ENCODE data around the gene SHKBP1. TPM values are rescaled to one million over a fixed set of nuclear protein-coding genes. Genes with fewer than 3 reads are reported as not detected.

The SHKBP1 gene
- total and polyA plus RNA-seq, 7 donors = 12.4 to 21.7 (median 17.2) TPM

GRCh38 chr19:40580619-40581018 is 3.9 kb downstream of the SHKBP1 start:
- Histone ChIP-seq H3K27ac (no peak overlapping the region), H3K27me3 (ENCODE audit: insufficient read depth in 3 of 3, low read length in 2 of 3) (no peaks in the 10 kb centered on the region), H3K4me3 (no peak overlapping the region)

GRCh38 chr19:40581531-40581930 is 4.9 kb downstream of the SHKBP1 start:
- Histone ChIP-seq H3K4me1 (no peaks in the 10 kb centered on the region), H3K9me3 (no peaks in the 10 kb centered on the region), H3K4me3 (no peak overlapping the region), H3K36me3 (ENCODE audit: insufficient read depth in 1 of 2, low read depth in 1 of 2) (peaks cover 0 to 46% of the 10 kb centered on the region in 2 donors), H3K27ac (no peak overlapping the region), H3K27me3 (ENCODE audit: insufficient read depth in 3 of 3, low read length in 2 of 3) (no peaks in the 10 kb centered on the region)
- WGBS, 3 donors = 97% methylated on average over 5 of the region's 5 CpGs
- ATAC-seq = no peak
- no peak for DNase-seq
- intact Hi-C loops (cut with DNase I) = loop anchor here in 1 of 2 donors (10.0 kb wide), 1 partner anchor 107 kb away; no protein-coding TSS in a partner anchor
- no peak for TF ChIP-seq CTCF (IDR thresholded peaks at IDR 0.05)

More at GRCh38 chr19:40580619-40581018, 3.9 kb downstream of the SHKBP1 start:
- ATAC-seq (no peak), DNase-seq (no peak)
- 96% methylated on average over 13 of the region's 13 CpGs for WGBS, 3 donors
- Histone ChIP-seq H3K36me3 (ENCODE audit: insufficient read depth in 1 of 2, low read depth in 1 of 2) (peaks cover 0 to 46% of the 10 kb centered on the region in 2 donors), H3K4me1 (no peaks in the 10 kb centered on the region), H3K9me3 (no peaks in the 10 kb centered on the region)
- intact Hi-C loops (cut with DNase I) = loop anchor here in 1 of 2 donors (10.0 kb wide), 1 partner anchor 106 kb away; no protein-coding TSS in a partner anchor
- TF ChIP-seq CTCF (IDR thresholded peaks at IDR 0.05) = no peak

- Histone ChIP-seq H3K4me3 (no peak overlapping the region), H3K27ac (no peak overlapping the region), H3K4me1 (no peaks in the 10 kb centered on the region), H3K9me3 (no peaks in the 10 kb centered on the region), H3K36me3 (ENCODE audit: insufficient read depth in 1 of 2, low read depth in 1 of 2) (peaks cover 0 to 48% of the 10 kb centered on the region in 2 donors), H3K27me3 (ENCODE audit: insufficient read depth in 3 of 3, low read length in 2 of 3) (no peaks in the 10 kb centered on the region)
- TF ChIP-seq CTCF (IDR thresholded peaks at IDR 0.05) = no peak
- WGBS, 3 donors = 85 to 93% (median 92%) methylated on average over 2 of the region's 2 CpGs
- ATAC-seq (no peak), DNase-seq (no peak)
- intact Hi-C loops (cut with DNase I) = loop anchor here in 1 of 2 donors (10.0 kb wide), 1 partner anchor 108 kb away; no protein-coding TSS in a partner anchor
Measured at GRCh38 chr19:40582467-40582866, 5.8 kb downstream of the SHKBP1 start.

- no peak for TF ChIP-seq CTCF (IDR thresholded peaks at IDR 0.05)
- no peak for ATAC-seq
- Histone ChIP-seq H3K4me3 (no peak overlapping the region), H3K36me3 (ENCODE audit: insufficient read depth in 1 of 2, low read depth in 1 of 2) (peaks cover 0 to 52% of the 10 kb centered on the region in 2 donors), H3K9me3 (no peaks in the 10 kb centered on the region), H3K4me1 (no peaks in the 10 kb centered on the region), H3K27ac (no peak overlapping the region), H3K27me3 (ENCODE audit: insufficient read depth in 3 of 3, low read length in 2 of 3) (no peaks in the 10 kb centered on the region)
- WGBS, 3 donors = 78 to 86% (median 81%) methylated on average over 11 to 14 of the region's 14 CpGs
- intact Hi-C loops (cut with DNase I) = loop anchor here in 1 of 2 donors (10.0 kb wide), 1 partner anchor 108 kb away; no protein-coding TSS in a partner anchor
- no peak for DNase-seq
Measured at GRCh38 chr19:40583283-40583682, 6.6 kb downstream of the SHKBP1 start.

GRCh38 chr19:40584007-40584406 is 7.3 kb downstream of the SHKBP1 start:
- no peak overlapping the region for H3K4me3 ChIP-seq
- no peak for TF ChIP-seq CTCF (IDR thresholded peaks at IDR 0.05)
- no peak for DNase-seq
- H3K27me3 ChIP-seq (ENCODE audit: insufficient read depth in 3 of 3, low read length in 2 of 3) = no peaks in the 10 kb centered on the region
- no peak for ATAC-seq
- peaks cover 0 to 52% of the 10 kb centered on the region in 2 donors for H3K36me3 ChIP-seq (ENCODE audit: insufficient read depth in 1 of 2, low read depth in 1 of 2)
- intact Hi-C loops (cut with DNase I) = loop anchor here in 1 of 2 donors (10.0 kb wide), 1 partner anchor 109 kb away; no protein-coding TSS in a partner anchor
- H3K9me3 ChIP-seq = no peaks in the 10 kb centered on the region
- H3K4me1 ChIP-seq = no peaks in the 10 kb centered on the region
- WGBS, 3 donors = 84 to 91% (median 86%) methylated on average over 5 of the region's 5 CpGs
- no peak overlapping the region for H3K27ac ChIP-seq
